Measurements from ENCODE around the gene CCT6B.
"Not testable (repeated sequence)": the region's sequence is repeated elsewhere in the genome, so short reads cannot be mapped to it uniquely, and the experiment has no call there.

Gene CCT6B

GRCh38 chr17:34961093-34961911 lies at the start of gene CCT6B, which contains the start of gene ZNF830:
Gene CCT6B (minus strand): TSS chr17:34961460. CDS start chr17:34961393, 67 bp downstream.
Gene ZNF830 (plus strand): TSS chr17:34961540. CDS start chr17:34961567, 27 bp downstream.
- Histone ChIP-seq H3K27ac (ENCODE audit: low read depth in 2 of 2, low read length in 2 of 2) (peak within 1 kb of the TSS; percentile 87 to 94), H3K9ac (ENCODE audit: low read depth in 1 of 2, low read length in 2 of 2) (peak within 1 kb of the TSS; percentile 84 to 98), H3K9me3 (ENCODE audit: control insufficient read depth in 2 of 2, low read length in 2 of 2) (no peaks in the 10 kb centered on the region), H3K27me3 (ENCODE audit: control insufficient read depth in 2 of 2, insufficient read depth in 2 of 2, low read length in 2 of 2) (no peaks in the 10 kb centered on the region), H3K4me3 (ENCODE audit: low read length in 2 of 2) (peak within 1 kb of the TSS; percentile 93 to 99), H3K4me1 (ENCODE audit: control insufficient read depth in 2 of 2, insufficient read depth in 2 of 2, low read length in 2 of 2) (peaks cover 8 to 15% of the 10 kb centered on the region in 2 donors), H3K36me3 (ENCODE audit: control insufficient read depth in 2 of 2, insufficient read depth in 2 of 2, low read length in 2 of 2) (peaks cover 7 to 15% of the 10 kb centered on the region in 2 donors)

- peaks cover 34 to 43% of the 10 kb centered on the region in 2 donors for H3K36me3 ChIP-seq (ENCODE audit: control insufficient read depth in 2 of 2, insufficient read depth in 2 of 2, low read length in 2 of 2)
Measured at GRCh38 chr17:35010093-35010492, 48.8 kb upstream of the CCT6B start.

GRCh38 chr17:35006961-35007360 lies 45.7 kb upstream of the CCT6B start:
- no peak overlapping the region for H3K4me3 ChIP-seq (ENCODE audit: low read length in 2 of 2)
- H3K9me3 ChIP-seq (ENCODE audit: control insufficient read depth in 2 of 2, low read length in 2 of 2), result no peaks in the 10 kb centered on the region
- H3K36me3 ChIP-seq (ENCODE audit: control insufficient read depth in 2 of 2, insufficient read depth in 2 of 2, low read length in 2 of 2), result peaks cover 41 to 53% of the 10 kb centered on the region in 2 donors
- H3K9ac ChIP-seq (ENCODE audit: low read depth in 1 of 2, low read length in 2 of 2), result no peak overlapping the region
- H3K27me3 ChIP-seq (ENCODE audit: control insufficient read depth in 2 of 2, insufficient read depth in 2 of 2, low read length in 2 of 2), result no peaks in the 10 kb centered on the region
- H3K27ac ChIP-seq (ENCODE audit: low read depth in 2 of 2, low read length in 2 of 2), result no peak overlapping the region
- H3K4me1 ChIP-seq (ENCODE audit: control insufficient read depth in 2 of 2, insufficient read depth in 2 of 2, low read length in 2 of 2), result no peaks in the 10 kb centered on the region

More at GRCh38 chr17:35010093-35010492, 48.8 kb upstream of the CCT6B start:
- no peak overlapping the region for H3K27ac ChIP-seq (ENCODE audit: low read depth in 2 of 2, low read length in 2 of 2)
- H3K4me1 ChIP-seq (ENCODE audit: control insufficient read depth in 2 of 2, insufficient read depth in 2 of 2, low read length in 2 of 2), result no peaks in the 10 kb centered on the region
- H3K9ac ChIP-seq (ENCODE audit: low read depth in 1 of 2, low read length in 2 of 2), result no peak overlapping the region
- H3K4me3 ChIP-seq (ENCODE audit: low read length in 2 of 2), result no peak overlapping the region
- H3K9me3 ChIP-seq (ENCODE audit: control insufficient read depth in 2 of 2, low read length in 2 of 2), result no peaks in the 10 kb centered on the region
- H3K27me3 ChIP-seq (ENCODE audit: control insufficient read depth in 2 of 2, insufficient read depth in 2 of 2, low read length in 2 of 2), result no peaks in the 10 kb centered on the region

DNA sequence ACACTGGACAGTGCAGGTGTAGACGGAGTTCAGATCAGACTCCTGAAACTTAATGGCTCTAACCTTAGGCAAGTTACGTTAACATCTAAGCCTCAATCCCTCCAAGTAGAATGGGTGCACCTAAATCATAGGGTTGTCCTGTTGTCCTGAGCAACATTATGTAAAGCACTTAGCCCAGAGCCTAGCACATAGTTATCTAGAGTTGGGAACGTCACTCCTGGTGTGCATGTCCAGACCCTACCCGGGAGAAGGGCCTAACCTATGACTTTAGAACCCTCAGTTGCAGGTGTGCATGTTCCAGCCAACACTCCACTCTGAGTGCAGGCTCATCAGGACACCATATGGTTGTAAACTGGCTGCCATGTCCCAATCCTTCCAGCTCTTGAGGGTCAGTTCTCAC lies 45.1 kb upstream of the CCT6B start:
- Histone ChIP-seq H3K27me3 (ENCODE audit: control insufficient read depth in 2 of 2, insufficient read depth in 2 of 2, low read length in 2 of 2) (no peaks in the 10 kb centered on the region), H3K9me3 (ENCODE audit: control insufficient read depth in 2 of 2, low read length in 2 of 2) (no peaks in the 10 kb centered on the region), H3K4me1 (ENCODE audit: control insufficient read depth in 2 of 2, insufficient read depth in 2 of 2, low read length in 2 of 2) (no peaks in the 10 kb centered on the region), H3K36me3 (ENCODE audit: control insufficient read depth in 2 of 2, insufficient read depth in 2 of 2, low read length in 2 of 2) (peaks cover 41 to 53% of the 10 kb centered on the region in 2 donors), H3K27ac (ENCODE audit: low read depth in 2 of 2, low read length in 2 of 2) (no peak overlapping the region), H3K9ac (ENCODE audit: low read depth in 1 of 2, low read length in 2 of 2) (no peak overlapping the region), H3K4me3 (ENCODE audit: low read length in 2 of 2) (no peak overlapping the region)

- H3K36me3 ChIP-seq (ENCODE audit: control insufficient read depth in 2 of 2, insufficient read depth in 2 of 2, low read length in 2 of 2), result peaks cover 39 to 55% of the 10 kb centered on the region in 2 donors
- no peak overlapping the region for H3K4me3 ChIP-seq (ENCODE audit: low read length in 2 of 2)
- H3K9me3 ChIP-seq (ENCODE audit: control insufficient read depth in 2 of 2, low read length in 2 of 2), result no peaks in the 10 kb centered on the region
- no peaks in the 10 kb centered on the region for H3K27me3 ChIP-seq (ENCODE audit: control insufficient read depth in 2 of 2, insufficient read depth in 2 of 2, low read length in 2 of 2)
- no peak overlapping the region for H3K9ac ChIP-seq (ENCODE audit: low read depth in 1 of 2, low read length in 2 of 2)
- no peaks in the 10 kb centered on the region for H3K4me1 ChIP-seq (ENCODE audit: control insufficient read depth in 2 of 2, insufficient read depth in 2 of 2, low read length in 2 of 2)
- no peak overlapping the region for H3K27ac ChIP-seq (ENCODE audit: low read depth in 2 of 2, low read length in 2 of 2)
Measured at GRCh38 chr17:35003778-35004177, 42.5 kb upstream of the CCT6B start.

DNA sequence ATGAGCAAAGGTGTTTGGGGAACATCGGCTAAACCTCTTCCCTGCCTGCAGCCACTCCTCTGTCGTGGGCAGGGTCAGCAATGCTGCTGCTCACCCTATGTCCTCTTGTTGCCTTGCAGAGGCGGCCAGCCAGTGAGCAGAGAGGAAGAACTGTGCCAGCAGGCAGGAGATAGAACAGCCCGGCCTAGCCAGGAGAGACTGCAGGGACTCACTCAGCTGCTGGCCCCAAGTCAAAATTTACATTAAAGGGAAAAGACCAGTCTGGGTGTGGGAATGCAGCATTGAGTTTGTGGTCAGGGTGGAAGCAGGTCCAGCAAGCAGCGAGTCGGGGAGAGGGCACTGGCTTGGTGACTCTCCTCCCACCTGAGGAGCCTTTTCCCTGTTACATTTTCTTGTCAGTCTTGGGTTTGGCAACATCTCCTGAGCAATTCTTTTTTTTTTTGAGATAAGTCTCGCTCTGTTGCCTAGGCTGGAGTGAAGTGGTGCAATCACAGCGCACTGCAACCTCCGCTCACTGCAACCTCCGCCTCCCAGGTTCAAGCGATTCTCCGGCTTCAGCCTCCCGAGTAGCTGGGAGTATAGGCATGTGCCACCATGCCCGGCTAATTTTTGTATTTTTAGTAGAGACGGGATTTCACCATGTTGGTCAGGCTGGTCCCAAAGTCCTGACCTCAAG lies 41.8 kb upstream of the CCT6B start:
- Histone ChIP-seq H3K4me1 (ENCODE audit: control insufficient read depth in 2 of 2, insufficient read depth in 2 of 2, low read length in 2 of 2) (peaks cover 0 to 3% of the 10 kb centered on the region in 2 donors), H3K27ac (ENCODE audit: low read depth in 2 of 2, low read length in 2 of 2) (no peak overlapping the region), H3K27me3 (ENCODE audit: control insufficient read depth in 2 of 2, insufficient read depth in 2 of 2, low read length in 2 of 2) (no peaks in the 10 kb centered on the region), H3K4me3 (ENCODE audit: low read length in 2 of 2) (no peak overlapping the region), H3K9me3 (ENCODE audit: control insufficient read depth in 2 of 2, low read length in 2 of 2) (no peaks in the 10 kb centered on the region), H3K36me3 (ENCODE audit: control insufficient read depth in 2 of 2, insufficient read depth in 2 of 2, low read length in 2 of 2) (peaks cover 38 to 63% of the 10 kb centered on the region in 2 donors), H3K9ac (ENCODE audit: low read depth in 1 of 2, low read length in 2 of 2) (no peak overlapping the region)

DNA sequence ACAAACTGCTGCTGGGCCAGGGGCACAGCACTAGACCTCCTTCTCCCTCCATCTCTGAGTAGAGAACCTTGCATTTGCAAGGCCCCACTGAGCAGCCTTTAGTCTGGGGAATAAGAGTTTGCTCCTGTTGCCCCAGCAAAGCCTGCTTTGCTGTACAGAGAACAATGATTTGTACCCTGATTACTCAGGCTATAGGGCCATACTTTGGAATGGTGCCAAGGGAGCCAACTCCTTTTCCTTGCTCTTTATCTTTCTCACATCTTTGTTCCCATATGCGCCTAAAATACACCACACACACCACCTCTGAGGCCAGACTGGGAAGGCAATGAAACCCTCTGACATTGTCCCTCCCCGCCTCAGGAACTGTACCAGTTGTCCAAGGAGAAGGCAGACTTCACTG lies 40.3 kb upstream of the CCT6B start:
- Histone ChIP-seq H3K9ac (ENCODE audit: low read depth in 1 of 2, low read length in 2 of 2) (no peak overlapping the region), H3K4me1 (ENCODE audit: control insufficient read depth in 2 of 2, insufficient read depth in 2 of 2, low read length in 2 of 2) (peaks cover 0 to 3% of the 10 kb centered on the region in 2 donors), H3K27ac (ENCODE audit: low read depth in 2 of 2, low read length in 2 of 2) (no peak overlapping the region), H3K4me3 (ENCODE audit: low read length in 2 of 2) (no peak overlapping the region), H3K9me3 (ENCODE audit: control insufficient read depth in 2 of 2, low read length in 2 of 2) (no peaks in the 10 kb centered on the region), H3K36me3 (ENCODE audit: control insufficient read depth in 2 of 2, insufficient read depth in 2 of 2, low read length in 2 of 2) (peaks cover 35 to 69% of the 10 kb centered on the region in 2 donors), H3K27me3 (ENCODE audit: control insufficient read depth in 2 of 2, insufficient read depth in 2 of 2, low read length in 2 of 2) (no peaks in the 10 kb centered on the region)

GRCh38 chr17:35000965-35001364 lies 39.7 kb upstream of the CCT6B start:
- not testable (repeated sequence) for H3K27me3 ChIP-seq (ENCODE audit: control insufficient read depth in 2 of 2, insufficient read depth in 2 of 2, low read length in 2 of 2); H3K4me3 ChIP-seq (ENCODE audit: low read length in 2 of 2); H3K9me3 ChIP-seq (ENCODE audit: control insufficient read depth in 2 of 2, low read length in 2 of 2); H3K27ac ChIP-seq (ENCODE audit: low read depth in 2 of 2, low read length in 2 of 2); H3K9ac ChIP-seq (ENCODE audit: low read depth in 1 of 2, low read length in 2 of 2); H3K4me1 ChIP-seq (ENCODE audit: control insufficient read depth in 2 of 2, insufficient read depth in 2 of 2, low read length in 2 of 2)
- peaks cover 36 to 74% of the 10 kb centered on the region in 2 donors for H3K36me3 ChIP-seq (ENCODE audit: control insufficient read depth in 2 of 2, insufficient read depth in 2 of 2, low read length in 2 of 2)

- Histone ChIP-seq H3K27ac (ENCODE audit: low read depth in 2 of 2, low read length in 2 of 2) (no peak overlapping the region), H3K36me3 (ENCODE audit: control insufficient read depth in 2 of 2, insufficient read depth in 2 of 2, low read length in 2 of 2) (peaks cover 45 to 74% of the 10 kb centered on the region in 2 donors), H3K9me3 (ENCODE audit: control insufficient read depth in 2 of 2, low read length in 2 of 2) (no peaks in the 10 kb centered on the region)
Measured at GRCh38 chr17:34999456-34999855, 38.2 kb upstream of the CCT6B start.

DNA sequence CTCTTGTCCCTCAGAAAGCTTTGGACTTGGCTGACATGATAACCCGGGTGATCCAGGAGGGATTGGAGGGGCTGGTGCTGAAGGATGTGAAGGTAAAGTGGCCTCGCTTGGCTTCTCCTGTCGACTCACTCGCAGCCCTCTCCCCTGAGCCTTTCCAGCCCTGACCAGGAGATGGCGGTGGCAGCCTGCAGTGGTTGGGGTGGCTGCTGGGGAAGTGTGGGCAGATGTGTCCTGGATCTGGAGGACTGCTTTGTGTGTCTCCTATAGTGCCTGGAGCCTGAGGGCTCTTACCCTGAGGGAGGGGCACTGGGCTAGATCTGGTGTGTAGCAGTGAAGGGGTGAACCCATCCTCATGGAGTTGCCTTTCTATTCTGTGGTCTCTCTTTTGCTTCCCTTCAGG lies 36.9 kb upstream of the CCT6B start:
- peak overlapping the region in 1 of 2 donors; percentile 57 for H3K27ac ChIP-seq (ENCODE audit: low read depth in 2 of 2, low read length in 2 of 2)
- H3K9ac ChIP-seq (ENCODE audit: low read depth in 1 of 2, low read length in 2 of 2), result no peak overlapping the region
- peaks cover 45 to 73% of the 10 kb centered on the region in 2 donors for H3K36me3 ChIP-seq (ENCODE audit: control insufficient read depth in 2 of 2, insufficient read depth in 2 of 2, low read length in 2 of 2)
- no peaks in the 10 kb centered on the region for H3K9me3 ChIP-seq (ENCODE audit: control insufficient read depth in 2 of 2, low read length in 2 of 2)
- no peak overlapping the region for H3K4me3 ChIP-seq (ENCODE audit: low read length in 2 of 2)
- peaks cover 0 to 3% of the 10 kb centered on the region in 2 donors for H3K4me1 ChIP-seq (ENCODE audit: control insufficient read depth in 2 of 2, insufficient read depth in 2 of 2, low read length in 2 of 2)
- no peaks in the 10 kb centered on the region for H3K27me3 ChIP-seq (ENCODE audit: control insufficient read depth in 2 of 2, insufficient read depth in 2 of 2, low read length in 2 of 2)

More at GRCh38 chr17:34999456-34999855, 38.2 kb upstream of the CCT6B start:
- H3K4me3 ChIP-seq (ENCODE audit: low read length in 2 of 2), result no peak overlapping the region
- peaks cover 0 to 3% of the 10 kb centered on the region in 2 donors for H3K4me1 ChIP-seq (ENCODE audit: control insufficient read depth in 2 of 2, insufficient read depth in 2 of 2, low read length in 2 of 2)
- H3K27me3 ChIP-seq (ENCODE audit: control insufficient read depth in 2 of 2, insufficient read depth in 2 of 2, low read length in 2 of 2), result no peaks in the 10 kb centered on the region
- no peak overlapping the region for H3K9ac ChIP-seq (ENCODE audit: low read depth in 1 of 2, low read length in 2 of 2)

All from mucosa of rectum (tissue), 2 donors.